ENCODE data around the gene FRMD6. TPM values are rescaled to one million over a fixed set of nuclear protein-coding genes. Genes with fewer than 3 reads are reported as not detected.

FRMD6 gene
- total and polyA plus RNA-seq, 4 donors: 3.2 to 27.2 (median 8.6) TPM

DNA sequence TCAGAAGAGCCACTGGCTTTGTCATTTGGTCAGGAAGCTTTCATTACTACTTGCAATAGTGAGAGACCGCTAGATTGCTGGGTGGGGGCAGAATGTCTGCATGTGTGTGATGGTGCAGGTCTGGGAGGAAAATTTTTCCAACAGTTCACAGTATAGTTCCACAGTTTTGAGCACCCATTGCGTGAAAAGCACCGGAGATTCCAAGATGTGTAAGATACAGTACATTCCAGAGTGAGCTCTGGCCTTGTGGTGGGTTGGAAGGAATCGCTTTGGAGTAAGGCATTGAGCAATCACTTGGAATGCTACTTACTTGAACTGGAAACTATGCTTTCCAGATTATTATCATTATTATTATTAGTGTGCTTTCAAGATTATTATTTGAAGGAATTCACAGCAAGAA lies 47.6 kb upstream of the FRMD6 start:
- no peaks in the 10 kb centered on the region for H3K4me1 ChIP-seq (ENCODE audit: control insufficient read depth in 5 of 5, insufficient read depth in 5 of 5, low read length in 5 of 5)
- peaks cover 0 to 2% (median 0%) of the 10 kb centered on the region in 4 donors for H3K9me3 ChIP-seq (ENCODE audit: control insufficient read depth in 4 of 4, insufficient read depth in 3 of 4, low read length in 3 of 4)
- TF ChIP-seq, protein P1, sequence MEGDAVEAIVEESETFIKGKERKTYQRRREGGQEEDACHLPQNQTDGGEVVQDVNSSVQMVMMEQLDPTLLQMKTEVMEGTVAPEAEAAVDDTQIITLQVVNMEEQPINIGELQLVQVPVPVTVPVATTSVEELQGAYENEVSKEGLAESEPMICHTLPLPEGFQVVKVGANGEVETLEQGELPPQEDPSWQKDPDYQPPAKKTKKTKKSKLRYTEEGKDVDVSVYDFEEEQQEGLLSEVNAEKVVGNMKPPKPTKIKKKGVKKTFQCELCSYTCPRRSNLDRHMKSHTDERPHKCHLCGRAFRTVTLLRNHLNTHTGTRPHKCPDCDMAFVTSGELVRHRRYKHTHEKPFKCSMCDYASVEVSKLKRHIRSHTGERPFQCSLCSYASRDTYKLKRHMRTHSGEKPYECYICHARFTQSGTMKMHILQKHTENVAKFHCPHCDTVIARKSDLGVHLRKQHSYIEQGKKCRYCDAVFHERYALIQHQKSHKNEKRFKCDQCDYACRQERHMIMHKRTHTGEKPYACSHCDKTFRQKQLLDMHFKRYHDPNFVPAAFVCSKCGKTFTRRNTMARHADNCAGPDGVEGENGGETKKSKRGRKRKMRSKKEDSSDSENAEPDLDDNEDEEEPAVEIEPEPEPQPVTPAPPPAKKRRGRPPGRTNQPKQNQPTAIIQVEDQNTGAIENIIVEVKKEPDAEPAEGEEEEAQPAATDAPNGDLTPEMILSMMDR (IDR thresholded peaks at IDR 0.05; ENCODE audit: control extremely low read depth, extremely low read depth): no peak
- 73 to 79% methylated on average over 4 of the region's 4 CpGs for WGBS, 2 donors
- DNase-seq (no peak), ATAC-seq (ENCODE audit: insufficient read depth, low FRiP score) (no peak)
- H3K27me3 ChIP-seq (ENCODE audit: control insufficient read depth in 3 of 3, insufficient read depth in 3 of 3, low read length in 2 of 3): no peaks in the 10 kb centered on the region
- H3K36me3 ChIP-seq (ENCODE audit: control insufficient read depth in 4 of 4, insufficient read depth in 4 of 4, low read length in 4 of 4): no peaks in the 10 kb centered on the region
- H3K9ac ChIP-seq (ENCODE audit: insufficient read depth in 1 of 2, low read length in 2 of 2): no peak overlapping the region
- no peak overlapping the region for H3K27ac ChIP-seq (ENCODE audit: low read depth in 1 of 2, low read length in 1 of 2)
- H3K4me3 ChIP-seq: no peak overlapping the region

DNA sequence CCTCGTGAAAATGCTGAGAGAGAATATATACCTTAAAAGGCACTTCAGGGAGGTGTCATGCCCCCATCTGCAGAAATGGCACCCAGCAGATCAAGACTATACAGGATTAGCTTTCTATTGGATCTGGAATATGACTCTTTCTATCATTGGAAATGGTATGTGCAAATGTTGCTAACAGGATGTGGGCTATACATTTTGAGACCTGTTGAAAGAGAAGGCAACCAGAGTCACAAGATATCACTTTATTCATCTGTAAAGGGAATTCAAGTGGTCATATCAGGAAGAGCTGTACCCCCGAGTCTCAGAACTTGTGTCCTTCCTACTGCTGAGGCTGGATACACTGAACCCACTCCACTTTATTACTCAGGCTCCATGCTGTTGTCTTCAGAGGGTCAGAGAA lies 46.1 kb upstream of the FRMD6 start:
- 68 to 78% methylated on average over 2 of the region's 2 CpGs for WGBS, 2 donors
- Histone ChIP-seq H3K9me3 (ENCODE audit: control insufficient read depth in 4 of 4, insufficient read depth in 3 of 4, low read length in 3 of 4) (peaks cover 0 to 4% (median 0%) of the 10 kb centered on the region in 4 donors), H3K36me3 (ENCODE audit: control insufficient read depth in 4 of 4, insufficient read depth in 4 of 4, low read length in 4 of 4) (no peaks in the 10 kb centered on the region), H3K27ac (ENCODE audit: low read depth in 1 of 2, low read length in 1 of 2) (no peak overlapping the region), H3K4me3 (no peak overlapping the region), H3K27me3 (ENCODE audit: control insufficient read depth in 3 of 3, insufficient read depth in 3 of 3, low read length in 2 of 3) (no peaks in the 10 kb centered on the region), H3K4me1 (ENCODE audit: control insufficient read depth in 5 of 5, insufficient read depth in 5 of 5, low read length in 5 of 5) (no peaks in the 10 kb centered on the region), H3K9ac (ENCODE audit: insufficient read depth in 1 of 2, low read length in 2 of 2) (no peak overlapping the region)
- no peak for DNase-seq
- TF ChIP-seq, protein P1 (IDR thresholded peaks at IDR 0.05; ENCODE audit: control extremely low read depth, extremely low read depth): no peak
- ATAC-seq (ENCODE audit: insufficient read depth, low FRiP score): no peak

DNA sequence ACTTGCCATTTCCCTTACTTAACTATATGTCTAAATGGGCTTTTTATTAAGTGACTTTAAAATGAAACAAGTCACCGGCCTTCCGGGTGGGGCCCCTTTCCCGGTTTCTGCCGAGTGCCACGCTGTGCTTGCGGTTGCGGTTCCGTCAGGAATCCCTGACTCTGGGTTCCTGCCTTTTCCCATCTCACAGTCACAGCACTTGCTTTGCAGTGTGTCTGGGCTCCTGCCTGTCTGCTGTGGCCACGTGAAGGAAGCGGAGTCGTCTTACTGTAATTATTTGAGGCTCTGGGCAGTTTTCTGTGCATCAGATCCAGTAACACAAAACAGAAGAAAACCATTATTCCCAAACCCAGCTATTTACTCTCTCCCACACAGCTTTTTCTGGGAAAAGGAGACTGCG lies 44.0 kb upstream of the FRMD6 start:
- ATAC-seq (ENCODE audit: insufficient read depth, low FRiP score) (no peak), DNase-seq (no peak)
- Histone ChIP-seq H3K4me1 (ENCODE audit: control insufficient read depth in 5 of 5, insufficient read depth in 5 of 5, low read length in 5 of 5) (no peaks in the 10 kb centered on the region), H3K27ac (ENCODE audit: low read depth in 1 of 2, low read length in 1 of 2) (no peak overlapping the region), H3K9me3 (ENCODE audit: control insufficient read depth in 4 of 4, insufficient read depth in 3 of 4, low read length in 3 of 4) (peaks cover 0 to 2% (median 0%) of the 10 kb centered on the region in 4 donors), H3K9ac (ENCODE audit: insufficient read depth in 1 of 2, low read length in 2 of 2) (no peak overlapping the region), H3K4me3 (no peak overlapping the region), H3K27me3 (ENCODE audit: control insufficient read depth in 3 of 3, insufficient read depth in 3 of 3, low read length in 2 of 3) (no peaks in the 10 kb centered on the region), H3K36me3 (ENCODE audit: control insufficient read depth in 4 of 4, insufficient read depth in 4 of 4, low read length in 4 of 4) (no peaks in the 10 kb centered on the region)
- TF ChIP-seq, protein P1 (IDR thresholded peaks at IDR 0.05; ENCODE audit: control extremely low read depth, extremely low read depth): no peak
- 74 to 78% methylated on average over 12 of the region's 12 CpGs for WGBS, 2 donors
